Mesenchymal stem cell (in vitro differentiated cells and primary cell): ENCODE measurements around the gene AGTPBP1.
A peak's percentile ranks its signal among the peaks of the same experiment; 100 is the strongest.

Source experiments
- DNase-seq: peaks from one replicate; pipeline ENCODE4 v3.0.0-alpha.2; 2013
- H2AFZ ChIP-seq: one replicate; pipeline ENCODE4 v1.6.1; 2013; ENCODE audit warnings: low read depth, mild to moderate bottlenecking, control low read depth, inconsistent platforms, low read length, moderate library complexity
- H2AK5ac ChIP-seq: 2 replicates; pipeline ENCODE4 v1.6.1; 2013; ENCODE audit warnings: low read length, moderate library complexity, mild to moderate bottlenecking, inconsistent platforms; ENCODE audit not compliant: severe bottlenecking
- H2BK120ac ChIP-seq: one replicate; pipeline ENCODE4 v1.6.1; 2013; ENCODE audit warnings: low read depth, mild to moderate bottlenecking, inconsistent platforms, low read length, moderate library complexity
- H2BK12ac ChIP-seq, 2 experiments: one replicate each; pipeline ENCODE4 v1.6.1; 2013; ENCODE audit warnings: inconsistent platforms in 2 of 2, low read length in 2 of 2, mild to moderate bottlenecking in 2 of 2, moderate library complexity in 2 of 2, control low read depth in 1 of 2
- H2BK15ac ChIP-seq: one replicate; pipeline ENCODE4 v1.6.1; 2013; ENCODE audit warnings: mild to moderate bottlenecking, low read depth, inconsistent platforms; ENCODE audit not compliant: poor library complexity, severe bottlenecking
- H2BK5ac ChIP-seq: 2 replicates; pipeline ENCODE4 v1.6.1; 2013; ENCODE audit warnings: low read depth, mild to moderate bottlenecking, low read length, control low read depth, inconsistent platforms; ENCODE audit not compliant: poor library complexity, severe bottlenecking
- H3K14ac ChIP-seq, 2 experiments: one replicate each; pipeline ENCODE4 v1.6.1; 2013; ENCODE audit warnings: inconsistent platforms in 2 of 2, low read length in 2 of 2, control low read depth in 1 of 2, mild to moderate bottlenecking in 1 of 2, moderate library complexity in 1 of 2
- H3K18ac ChIP-seq, 2 experiments: one replicate each; pipeline ENCODE4 v1.6.1; 2013; ENCODE audit warnings: inconsistent platforms in 2 of 2, low read length in 2 of 2, control low read depth in 1 of 2, low read depth in 1 of 2, mild to moderate bottlenecking in 1 of 2
- H3K23ac ChIP-seq, 2 experiments: one replicate each; pipeline ENCODE4 v1.6.1; 2013; ENCODE audit warnings: inconsistent platforms in 2 of 2, low read length in 2 of 2, mild to moderate bottlenecking in 2 of 2, moderate library complexity in 2 of 2, control low read depth in 1 of 2
- H3K27ac ChIP-seq: 2 replicates; pipeline ENCODE4 v1.5.1; 2013; ENCODE audit warnings: mild to moderate bottlenecking, moderate library complexity, low read length, control low read depth, inconsistent platforms; ENCODE audit not compliant: poor library complexity, severe bottlenecking
- H3K27me3 ChIP-seq, 2 experiments: 2 replicates each; pipeline versions ENCODE4 v1.6.1 to v1.7.0; 2013; ENCODE audit warnings: low read length in 2 of 2, mild to moderate bottlenecking in 2 of 2, moderate library complexity in 2 of 2, control low read depth in 1 of 2, inconsistent platforms in 1 of 2; ENCODE audit not compliant: control insufficient read depth in 1 of 2, insufficient read depth in 1 of 2
- H3K36me3 ChIP-seq, 2 experiments: 2 replicates each; pipeline versions ENCODE4 v1.6.1 to v1.7.0; 2013; ENCODE audit warnings: low read length in 2 of 2, control low read depth in 1 of 2, inconsistent platforms in 1 of 2, low read depth in 1 of 2, mild to moderate bottlenecking in 1 of 2; ENCODE audit not compliant: insufficient read depth in 2 of 2, control insufficient read depth in 1 of 2
- H3K4ac ChIP-seq, 2 experiments: one replicate each; pipeline ENCODE4 v1.6.1; 2013; ENCODE audit warnings: inconsistent platforms in 2 of 2, low read length in 2 of 2, mild to moderate bottlenecking in 2 of 2, moderate library complexity in 2 of 2, control low read depth in 1 of 2, low read depth in 1 of 2
- H3K4me1 ChIP-seq: 2 replicates; pipeline ENCODE4 v1.6.1; 2013; ENCODE audit warnings: low read depth, low read length, control low read depth; ENCODE audit not compliant: control insufficient read depth, insufficient read depth
- H3K4me2 ChIP-seq: 2 replicates; pipeline ENCODE4 v1.6.1; 2013; ENCODE audit warnings: low read length, mild to moderate bottlenecking, inconsistent platforms; ENCODE audit not compliant: poor library complexity, severe bottlenecking
- H3K4me3 ChIP-seq, 2 experiments: 2 replicates each; pipeline versions ENCODE4 v1.5.1 to v1.7.0; 2013; ENCODE audit warnings: low read length in 2 of 2, mild to moderate bottlenecking in 2 of 2, control low read depth in 1 of 2, low read depth in 1 of 2; ENCODE audit not compliant: insufficient read depth in 1 of 2
- H3K79me1 ChIP-seq: replicated peaks from 2 replicates; pipeline ENCODE4 v1.6.1; 2013; ENCODE audit warnings: mild to moderate bottlenecking, control low read depth, low read length, inconsistent platforms; ENCODE audit not compliant: poor library complexity, severe bottlenecking
- H3K9ac ChIP-seq: 2 replicates; pipeline ENCODE4 v1.7.0; 2013; ENCODE audit warnings: mild to moderate bottlenecking, low read length, moderate library complexity
- H3K9me3 ChIP-seq: 2 replicates; pipeline ENCODE4 v1.7.0; 2013; ENCODE audit warnings: mild to moderate bottlenecking, low read length; ENCODE audit not compliant: control insufficient read depth
- H4K8ac ChIP-seq: one replicate; pipeline ENCODE4 v1.6.1; 2013; ENCODE audit warnings: inconsistent platforms, mild to moderate bottlenecking, low read length, moderate library complexity
- H4K91ac ChIP-seq: one replicate; pipeline ENCODE4 v1.6.1; 2013; ENCODE audit warnings: mild to moderate bottlenecking, low read length, inconsistent platforms
- WGBS: methylation state at CpG from one replicate; pipeline ENCODE4 v1.1.7; 2013; ENCODE audit warnings: mixed read lengths; 5-methylcytosine and 5-hydroxymethylcytosine counted together

AGTPBP1 gene

GRCh38 chr9:85610074-85610860, 131.5 kb downstream of the AGTPBP1 start:
- no peak overlapping the region for H2AK5ac ChIP-seq
- no peak overlapping the region for H2BK12ac ChIP-seq
- no peak overlapping the region for H3K23ac ChIP-seq
- no peaks in the 10 kb centered on the region for H3K9me3 ChIP-seq
- H3K4me2 ChIP-seq: no peak overlapping the region
- 82% methylated on average over 4 of the region's 4 CpGs for WGBS
- no peaks in the 10 kb centered on the region for H3K4me1 ChIP-seq
- H3K14ac ChIP-seq: no peak overlapping the region
- H3K18ac ChIP-seq: no peak overlapping the region
- H2BK15ac ChIP-seq: no peak overlapping the region
- no peaks in the 10 kb centered on the region for H3K36me3 ChIP-seq
- no peak overlapping the region for H2AFZ ChIP-seq
- no peak overlapping the region for H4K91ac ChIP-seq
- no peak overlapping the region for H3K4ac ChIP-seq
- H3K9ac ChIP-seq: peak overlapping the region; percentile 90
- peak; percentile 81 for DNase-seq
- H3K4me3 ChIP-seq: peak overlapping the region in 1 of 2 experiments; percentile 73
- H3K27ac ChIP-seq: no peak overlapping the region
- no peak overlapping the region for H2BK5ac ChIP-seq
- H3K27me3 ChIP-seq: no peaks in the 10 kb centered on the region
- no peak overlapping the region for H2BK120ac ChIP-seq
- H4K8ac ChIP-seq: no peak overlapping the region
- H3K79me1 ChIP-seq: peaks cover 1% of the 10 kb centered on the region

DNA sequence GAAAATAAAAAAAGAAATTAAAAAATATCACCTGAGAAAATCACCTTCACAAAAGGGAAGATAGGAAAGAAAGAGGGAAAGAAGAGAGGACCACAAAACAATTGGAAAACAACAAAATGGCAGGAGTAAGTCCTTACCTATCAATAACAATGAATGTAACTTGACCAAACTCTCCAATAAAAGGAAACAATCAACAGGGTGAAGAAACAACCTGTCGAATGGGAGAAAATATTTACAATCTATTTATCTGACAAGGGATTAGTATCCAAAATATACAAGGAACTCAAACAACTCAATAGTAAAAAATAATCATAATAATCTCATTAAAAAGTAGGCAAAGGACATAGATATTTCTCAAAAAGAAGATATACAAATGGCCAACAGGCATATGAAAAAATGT, 135.8 kb downstream of the AGTPBP1 start:
- WGBS: no CpG with 5 or more reads among the region's 1 CpG
- no peak overlapping the region for H2AK5ac ChIP-seq

DNA sequence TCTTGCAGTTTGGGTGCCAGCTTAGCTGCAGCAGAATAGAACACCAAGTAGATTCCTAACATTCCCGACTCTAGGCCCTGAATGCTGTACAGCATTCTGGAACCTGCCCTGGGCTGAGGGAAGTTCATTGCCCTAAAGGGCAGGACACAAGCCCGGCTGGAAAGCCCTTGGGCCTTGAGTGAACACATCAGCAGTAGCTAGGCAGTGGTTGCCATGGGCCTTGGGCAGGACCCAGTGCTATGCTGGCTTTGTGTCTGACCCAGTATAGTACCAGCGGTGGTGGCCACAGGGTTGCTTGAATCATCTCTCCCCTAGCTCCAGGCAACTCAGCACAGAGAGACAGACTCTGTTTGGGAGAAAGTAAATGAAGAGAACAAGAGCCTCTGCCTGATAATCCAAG, 137.8 kb downstream of the AGTPBP1 start:
- H3K18ac ChIP-seq: no peak overlapping the region

More for the DNA sequence above, 135.8 kb downstream of the AGTPBP1 start:
- no peak overlapping the region for H3K4me3 ChIP-seq
- no peak overlapping the region for H4K91ac ChIP-seq
- H3K18ac ChIP-seq: no peak overlapping the region
- H2AFZ ChIP-seq: no peak overlapping the region
- no peak overlapping the region for H2BK120ac ChIP-seq
- no peak overlapping the region for H3K14ac ChIP-seq
- no peak overlapping the region for H2BK12ac ChIP-seq
- no peak overlapping the region for H3K9ac ChIP-seq
- H3K79me1 ChIP-seq: peaks cover 24% of the 10 kb centered on the region
- peaks cover 5% of the 10 kb centered on the region for H3K4me1 ChIP-seq
- no peak overlapping the region for H3K23ac ChIP-seq
- no peak overlapping the region for H2BK15ac ChIP-seq
- peaks cover 0 to 9% of the 10 kb centered on the region in 2 experiments for H3K36me3 ChIP-seq
- no peaks in the 10 kb centered on the region for H3K27me3 ChIP-seq
- H3K4me2 ChIP-seq: no peak overlapping the region
- DNase-seq: no peak
- H3K9me3 ChIP-seq: peaks cover 8% of the 10 kb centered on the region
- no peak overlapping the region for H2BK5ac ChIP-seq
- H4K8ac ChIP-seq: no peak overlapping the region
- no peak overlapping the region for H3K4ac ChIP-seq
- H3K27ac ChIP-seq: no peak overlapping the region

GRCh38 chr9:85602742-85603141, 139.0 kb downstream of the AGTPBP1 start:
- peaks cover 0 to 9% of the 10 kb centered on the region in 2 experiments for H3K36me3 ChIP-seq
- H3K4me3 ChIP-seq: no peak overlapping the region
- peak overlapping the region in 1 of 2 experiments; percentile 27 for H3K4ac ChIP-seq
- H3K18ac ChIP-seq: no peak overlapping the region
- no peak overlapping the region for H4K91ac ChIP-seq
- H4K8ac ChIP-seq: no peak overlapping the region
- H3K23ac ChIP-seq: no peak overlapping the region
- H3K4me2 ChIP-seq: no peak overlapping the region
- no peak overlapping the region for H3K9ac ChIP-seq
- peaks cover 8% of the 10 kb centered on the region for H3K9me3 ChIP-seq
- no peak for DNase-seq
- WGBS: 92% methylated on average over 6 of the region's 6 CpGs
- H2BK5ac ChIP-seq: no peak overlapping the region
- H3K79me1 ChIP-seq: peaks cover 26% of the 10 kb centered on the region
- H2BK12ac ChIP-seq: no peak overlapping the region
- H2BK120ac ChIP-seq: no peak overlapping the region
- no peak overlapping the region for H3K14ac ChIP-seq
- no peak overlapping the region for H2BK15ac ChIP-seq
- H3K27ac ChIP-seq: no peak overlapping the region
- H2AK5ac ChIP-seq: no peak overlapping the region
- H3K4me1 ChIP-seq: peaks cover 5% of the 10 kb centered on the region
- no peak overlapping the region for H2AFZ ChIP-seq
- H3K27me3 ChIP-seq: no peaks in the 10 kb centered on the region

More for the DNA sequence above, 137.8 kb downstream of the AGTPBP1 start:
- DNase-seq: no peak
- H3K27me3 ChIP-seq: no peaks in the 10 kb centered on the region
- no peak overlapping the region for H3K4me3 ChIP-seq
- H3K4ac ChIP-seq: no peak overlapping the region
- peaks cover 5% of the 10 kb centered on the region for H3K4me1 ChIP-seq
- 97% methylated on average over 3 of the region's 3 CpGs for WGBS
- no peak overlapping the region for H3K9ac ChIP-seq
- H3K79me1 ChIP-seq: peaks cover 26% of the 10 kb centered on the region
- no peak overlapping the region for H4K91ac ChIP-seq
- no peak overlapping the region for H4K8ac ChIP-seq
- peaks cover 0 to 9% of the 10 kb centered on the region in 2 experiments for H3K36me3 ChIP-seq
- H2AK5ac ChIP-seq: no peak overlapping the region
- H3K23ac ChIP-seq: no peak overlapping the region
- H2AFZ ChIP-seq: no peak overlapping the region
- H3K9me3 ChIP-seq: peaks cover 8% of the 10 kb centered on the region
- H3K4me2 ChIP-seq: no peak overlapping the region
- no peak overlapping the region for H3K14ac ChIP-seq
- H2BK12ac ChIP-seq: no peak overlapping the region
- H2BK120ac ChIP-seq: no peak overlapping the region
- H2BK15ac ChIP-seq: no peak overlapping the region
- H2BK5ac ChIP-seq: no peak overlapping the region
- H3K27ac ChIP-seq: no peak overlapping the region
